CD14-positive monocyte (primary cell): ENCODE measurements around the gene TMEM44. TPM values are rescaled to one million over a fixed set of nuclear protein-coding genes. Genes with fewer than 3 reads are reported as not detected.

Experiments used
- DNase-seq, 3 donors: peaks; one replicate each; pipeline ENCODE4 v3.0.0-alpha.2; 2011 to 2022
- H2AFZ ChIP-seq: 2 replicates; pipeline ENCODE4 v1.6.0; 2012; ENCODE audit warnings: mild to moderate bottlenecking, low read depth, low read length, inconsistent platforms; ENCODE audit not compliant: insufficient read depth, poor library complexity, severe bottlenecking
- H3K27ac ChIP-seq, 2 donors: 1 replicate in 1 of 2; 2 replicates in 1 of 2; pipeline ENCODE4 v1.5.1; 2012 to 2013; ENCODE audit warnings: low read length in 2 of 2, control low read depth in 1 of 2, inconsistent platforms in 1 of 2, low read depth in 1 of 2, mild to moderate bottlenecking in 1 of 2
- H3K27me3 ChIP-seq, 2 donors: one replicate each; pipeline versions ENCODE4 v1.6.0 to v1.6.1; 2011 to 2013; ENCODE audit warnings: low read length in 2 of 2; ENCODE audit not compliant: control insufficient read depth in 2 of 2, insufficient read depth in 2 of 2
- H3K36me3 ChIP-seq, 2 donors: replicated peaks in 1 of 2; 1 replicate in 1 of 2; 2 replicates in 1 of 2; pipeline versions ENCODE4 v1.5.1 to v1.6.1; 2012 to 2013; ENCODE audit warnings: low read length in 2 of 2, control low read depth in 1 of 2, inconsistent platforms in 1 of 2, mild to moderate bottlenecking in 1 of 2; ENCODE audit not compliant: insufficient read depth in 2 of 2, control insufficient read depth in 1 of 2
- H3K4me1 ChIP-seq, 2 donors: 1 replicate in 1 of 2; 2 replicates in 1 of 2; pipeline versions ENCODE4 v1.5.1 to v1.6.1; 2012 to 2013; ENCODE audit warnings: low read length in 2 of 2, control low read depth in 1 of 2, inconsistent platforms in 1 of 2, mild to moderate bottlenecking in 1 of 2, moderate library complexity in 1 of 2; ENCODE audit not compliant: insufficient read depth in 2 of 2, control insufficient read depth in 1 of 2
- H3K4me2 ChIP-seq: replicated peaks from 2 replicates; pipeline ENCODE3; 2012; ENCODE audit warnings: low read length, moderate library complexity, mild to moderate bottlenecking; ENCODE audit not compliant: poor library complexity, severe bottlenecking; ENCODE audit errors: extremely low read depth
- H3K4me3 ChIP-seq, 3 experiments: fragments of 200-600 bp in 1 of 3; sonication (generic) in 1 of 3; replicated peaks in 1 of 3; 1 replicate in 2 of 3; 2 replicates in 1 of 3; pipeline ENCODE4 v1.5.1; 2011 to 2013; ENCODE audit warnings: low read length in 3 of 3, mild to moderate bottlenecking in 3 of 3, control low read depth in 2 of 3, low read depth in 2 of 3, inconsistent platforms in 1 of 3, moderate library complexity in 1 of 3
- H3K79me2 ChIP-seq: 2 replicates; pipeline ENCODE4 v1.6.0; 2012; ENCODE audit warnings: mild to moderate bottlenecking, control low read depth, inconsistent platforms, low read length, moderate library complexity; ENCODE audit not compliant: insufficient read depth
- H3K9ac ChIP-seq: 2 replicates; pipeline ENCODE4 v1.6.0; 2017; ENCODE audit warnings: low read length, mild to moderate bottlenecking; ENCODE audit not compliant: insufficient read depth, poor library complexity, severe bottlenecking
- H3K9me3 ChIP-seq, 2 donors: replicated peaks in 1 of 2; 1 replicate in 1 of 2; 2 replicates in 1 of 2; pipeline versions ENCODE4 v1.5.1 to v1.6.1; 2012 to 2013; ENCODE audit warnings: low read length in 2 of 2, control low read depth in 1 of 2; ENCODE audit not compliant: control insufficient read depth in 1 of 2, insufficient read depth in 1 of 2
- H4K20me1 ChIP-seq: 2 replicates; pipeline ENCODE4 v1.6.0; 2012; ENCODE audit warnings: mild to moderate bottlenecking, low read length, control low read depth, moderate library complexity; ENCODE audit not compliant: insufficient read depth
- H3K27ac Mint-ChIP-seq, 7 donors: one replicate each; pipeline ENCODE4 v1.8.0; 2020; ENCODE audit warnings: mild to moderate bottlenecking in 7 of 7, mixed read lengths in 7 of 7, moderate library complexity in 6 of 7, inconsistent platforms in 2 of 7
- H3K27me3 Mint-ChIP-seq, 3 donors: one replicate each; pipeline ENCODE4 v1.8.0; 2021 to 2022; ENCODE audit warnings: low read depth in 3 of 3, mild to moderate bottlenecking in 3 of 3, mixed read lengths in 3 of 3, moderate library complexity in 3 of 3, inconsistent platforms in 1 of 3
- H3K36me3 Mint-ChIP-seq, 2 donors: one replicate each; pipeline ENCODE4 v1.8.0; 2020; ENCODE audit warnings: mixed read lengths in 2 of 2, inconsistent platforms in 1 of 2, mild to moderate bottlenecking in 1 of 2
- H3K4me1 Mint-ChIP-seq: one replicate; pipeline ENCODE4 v1.8.0; 2020; ENCODE audit warnings: mild to moderate bottlenecking, mixed read lengths
- H3K4me3 Mint-ChIP-seq, 2 donors: one replicate each; pipeline ENCODE4 v1.8.0; 2020; ENCODE audit warnings: mild to moderate bottlenecking in 2 of 2, mixed read lengths in 2 of 2, moderate library complexity in 1 of 2
- H3K9me3 Mint-ChIP-seq, 7 donors: one replicate each; pipeline ENCODE4 v1.8.0; 2020 to 2022; ENCODE audit warnings: mixed read lengths in 7 of 7, mild to moderate bottlenecking in 6 of 7, moderate library complexity in 6 of 7, inconsistent platforms in 2 of 7
- WGBS: methylation state at CpG from one replicate; pipeline ENCODE4 v1.1.5; 2013; ENCODE audit warnings: missing lambda C conversion rate; ENCODE audit not compliant: insufficient coverage; 5-methylcytosine and 5-hydroxymethylcytosine counted together
- intact Hi-C, 2 donors: fragments of 100-400 bp; cut with micrococcal nuclease; formaldehyde crosslinking; loops; one replicate each; pipeline versions ENCODE4 v1.15.0 to v1.15.1; 2023
- polyA plus RNA-seq, 3 donors: library from polyadenylated mRNA; depleted of rRNA in 1 of 3; unstranded in 2 of 3; stranded (reverse) in 1 of 3; fragments of 300-500 nt in 2 of 3; fragments of >200 nt in 1 of 3; fragmentation: Illumina TruSeq in 2 of 3; gene quantifications; 1 replicate in 2 of 3; 2 replicates in 1 of 3; pipeline ENCODE4 v1.2.3, GENCODE V29; 2012 to 2021
- TF ChIP-seq, protein P1 (sequence below): fragments of 200-600 bp; IDR thresholded peaks from one replicate; pipeline ENCODE4 v1.8.0; 2022; ENCODE audit warnings: antibody characterized with exemption, mild to moderate bottlenecking

TMEM44 gene
- polyA plus RNA-seq, 3 donors = 0.68 TPM; not detected in 2

DNA sequence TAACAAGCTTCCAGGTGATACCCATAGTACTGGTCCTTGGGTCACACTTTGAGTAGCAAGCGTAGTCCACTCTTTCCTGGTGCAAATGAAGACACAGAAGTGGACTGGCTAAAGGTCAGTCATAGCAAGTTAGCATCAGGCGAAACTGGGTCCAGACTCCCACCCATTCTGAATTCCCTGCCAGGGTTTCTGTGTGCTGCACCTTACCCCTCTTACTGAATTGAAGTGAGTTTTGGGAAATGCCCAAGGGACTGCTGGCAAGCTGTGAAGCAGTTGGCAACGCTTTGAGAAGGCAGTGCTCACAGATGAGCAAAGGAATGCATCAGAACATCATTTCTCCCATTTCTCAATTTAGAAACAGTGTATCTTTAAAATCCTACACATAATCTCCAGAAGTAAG, 40.5 kb upstream of the TMEM44 start:
- Mint-ChIP-seq H3K27ac (peak overlapping the region in 1 of 7 donors; percentile 1), H3K27me3 (peaks cover 4 to 6% (median 5%) of the 10 kb centered on the region in 3 donors)

DNA sequence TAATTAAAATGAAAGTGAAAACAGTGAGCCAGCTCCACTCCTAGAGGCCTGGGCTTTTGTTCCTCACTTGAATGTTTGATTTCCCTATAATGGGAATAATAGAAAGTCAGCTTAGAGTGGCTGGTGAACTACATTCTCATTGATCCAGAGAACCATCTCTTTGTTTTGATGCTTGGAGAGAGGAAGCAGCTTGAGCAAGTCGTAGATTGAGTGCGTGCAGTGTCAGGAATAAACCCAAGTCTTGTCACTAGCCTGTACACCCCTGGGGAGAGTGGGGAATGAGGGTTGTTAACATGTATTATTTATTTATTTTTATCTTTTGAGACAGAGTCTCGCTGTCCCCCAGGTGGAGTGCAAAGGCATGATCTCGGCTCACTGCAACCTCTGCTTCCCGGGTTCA, 39.7 kb upstream of the TMEM44 start:
- H3K36me3 ChIP-seq = peaks cover 3 to 22% of the 10 kb centered on the region in 2 donors
- peak overlapping the region; percentile 76 for H3K9ac ChIP-seq
- Mint-ChIP-seq H3K4me3 (peak overlapping the region; percentile 89 to 98), H3K9me3 (peaks cover 0 to 2% (median 0%) of the 10 kb centered on the region in 7 donors), H3K36me3 (peaks cover 15 to 17% of the 10 kb centered on the region in 2 donors), H3K4me1 (peaks cover 17% of the 10 kb centered on the region), H3K27me3 (peaks cover 4 to 6% (median 5%) of the 10 kb centered on the region in 3 donors), H3K27ac (peak overlapping the region; percentile 94 to 99 (median 97))
- peaks cover 26% of the 10 kb centered on the region for H4K20me1 ChIP-seq
- no peaks in the 10 kb centered on the region for H3K27me3 ChIP-seq
- H3K4me2 ChIP-seq = peak overlapping the region; percentile 98
- H3K27ac ChIP-seq = peak overlapping the region; percentile 57 to 96
- no peak for DNase-seq
- TF ChIP-seq, protein P1, sequence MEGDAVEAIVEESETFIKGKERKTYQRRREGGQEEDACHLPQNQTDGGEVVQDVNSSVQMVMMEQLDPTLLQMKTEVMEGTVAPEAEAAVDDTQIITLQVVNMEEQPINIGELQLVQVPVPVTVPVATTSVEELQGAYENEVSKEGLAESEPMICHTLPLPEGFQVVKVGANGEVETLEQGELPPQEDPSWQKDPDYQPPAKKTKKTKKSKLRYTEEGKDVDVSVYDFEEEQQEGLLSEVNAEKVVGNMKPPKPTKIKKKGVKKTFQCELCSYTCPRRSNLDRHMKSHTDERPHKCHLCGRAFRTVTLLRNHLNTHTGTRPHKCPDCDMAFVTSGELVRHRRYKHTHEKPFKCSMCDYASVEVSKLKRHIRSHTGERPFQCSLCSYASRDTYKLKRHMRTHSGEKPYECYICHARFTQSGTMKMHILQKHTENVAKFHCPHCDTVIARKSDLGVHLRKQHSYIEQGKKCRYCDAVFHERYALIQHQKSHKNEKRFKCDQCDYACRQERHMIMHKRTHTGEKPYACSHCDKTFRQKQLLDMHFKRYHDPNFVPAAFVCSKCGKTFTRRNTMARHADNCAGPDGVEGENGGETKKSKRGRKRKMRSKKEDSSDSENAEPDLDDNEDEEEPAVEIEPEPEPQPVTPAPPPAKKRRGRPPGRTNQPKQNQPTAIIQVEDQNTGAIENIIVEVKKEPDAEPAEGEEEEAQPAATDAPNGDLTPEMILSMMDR = no peak
- H2AFZ ChIP-seq = peak overlapping the region; percentile 86
- H3K4me1 ChIP-seq = peaks cover 14 to 21% of the 10 kb centered on the region in 2 donors
- intact Hi-C loops = loop anchor here (2.0 to 10.0 kb wide), 3 partner anchors 588 to 852 kb away; no protein-coding TSS in a partner anchor
- H3K9me3 ChIP-seq = no peaks in the 10 kb centered on the region
- 82% methylated on average over 3 of the region's 5 CpGs for WGBS
- H3K79me2 ChIP-seq = peaks cover 40% of the 10 kb centered on the region
- H3K4me3 ChIP-seq = peak overlapping the region; percentile 77 to 97 (median 89)

More for the DNA sequence above, 40.5 kb upstream of the TMEM44 start:
- peaks cover 0 to 2% (median 0%) of the 10 kb centered on the region in 7 donors for H3K9me3 Mint-ChIP-seq
- Histone ChIP-seq H2AFZ (no peak overlapping the region), H3K9ac (no peak overlapping the region), H3K27me3 (no peaks in the 10 kb centered on the region), H3K9me3 (no peaks in the 10 kb centered on the region), H3K4me1 (peaks cover 14 to 21% of the 10 kb centered on the region in 2 donors), H3K79me2 (peaks cover 31% of the 10 kb centered on the region), H3K4me2 (no peak overlapping the region), H4K20me1 (peaks cover 22% of the 10 kb centered on the region), H3K36me3 (peaks cover 3 to 13% of the 10 kb centered on the region in 2 donors), H3K27ac (no peak overlapping the region), H3K4me3 (no peak overlapping the region)
- 90% methylated on average over 2 of the region's 3 CpGs for WGBS
- no peak overlapping the region for H3K4me3 Mint-ChIP-seq
- peaks cover 10% of the 10 kb centered on the region in 2 donors for H3K36me3 Mint-ChIP-seq
- intact Hi-C loops = loop anchor here (2.0 to 10.0 kb wide), 3 partner anchors 587 to 851 kb away; no protein-coding TSS in a partner anchor
- no peak for DNase-seq
- TF ChIP-seq, protein P1 = no peak
- peaks cover 17% of the 10 kb centered on the region for H3K4me1 Mint-ChIP-seq
